ENCODE measurements around the gene FMO2. TPM values are rescaled to one million over a fixed set of nuclear protein-coding genes. Genes with fewer than 3 reads are reported as not detected.
A peak's percentile ranks its signal among the peaks of the same experiment; 100 is the strongest.

The FMO2 gene
- total RNA-seq, 1 donor from 2014 or later, result not detected

DNA sequence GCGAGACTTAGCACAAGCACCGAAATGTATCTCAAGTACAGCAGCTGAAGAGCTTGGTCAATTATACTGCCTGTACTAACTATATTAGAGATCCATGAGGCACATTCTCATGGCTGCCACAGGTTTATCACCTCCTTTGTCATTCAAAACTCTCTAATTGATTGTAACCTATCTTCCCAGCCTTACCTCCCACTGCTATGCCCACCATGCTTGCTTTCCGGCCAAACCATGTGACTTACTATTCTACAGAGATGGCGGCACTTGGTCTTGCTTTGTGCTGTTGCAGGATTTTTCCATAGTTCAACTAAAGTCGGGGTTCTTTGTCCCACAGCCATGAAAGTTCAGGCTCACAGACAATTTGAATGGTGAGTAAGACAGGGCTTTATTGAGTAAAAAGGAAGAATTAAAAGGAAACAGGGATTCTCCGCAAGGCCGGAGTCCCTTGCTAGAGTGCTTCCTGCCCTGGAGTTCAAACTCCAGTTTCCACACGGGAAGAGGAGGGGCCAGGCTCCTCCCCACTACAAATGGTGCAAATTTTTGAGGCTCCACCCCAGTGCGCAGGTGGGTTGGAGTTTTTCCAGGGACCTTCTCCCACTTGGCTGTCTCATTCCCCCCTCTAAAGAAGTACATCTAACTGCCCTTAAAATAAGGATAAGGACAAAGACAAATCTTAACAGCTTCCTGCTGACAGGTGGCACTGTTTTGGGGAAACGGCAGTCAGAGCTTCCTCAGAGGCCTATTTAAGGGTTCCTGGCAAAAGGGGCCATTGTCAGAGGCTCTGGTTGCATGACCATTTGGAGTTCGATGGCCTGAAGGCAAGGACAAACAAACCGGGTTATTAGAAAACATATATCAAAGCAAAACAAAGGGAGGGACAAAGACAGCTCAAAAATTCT, 28.7 kb downstream of the FMO2 start:
- no peak overlapping the region for H2AFZ ChIP-seq (ENCODE audit: low read depth, low read length)
- H3K9ac ChIP-seq (ENCODE audit: low read length), result no peak overlapping the region
- no peak overlapping the region for H3K4me2 ChIP-seq (ENCODE audit: low read length)
- DNase-seq (ENCODE audit: low read depth) (no peak), FAIRE-seq (no peak)
- no peaks in the 10 kb centered on the region for H3K9me3 ChIP-seq (ENCODE audit: insufficient read depth, low read depth, low read length)
- no peaks in the 10 kb centered on the region for H3K79me2 ChIP-seq (ENCODE audit: insufficient read depth, low read length)
- peaks cover 3% of the 10 kb centered on the region for H3K27me3 ChIP-seq (ENCODE audit: insufficient read depth, low read length)
- Mint-ChIP-seq H3K4me1 (ENCODE audit: low read depth, unreplicated experiment) (peaks cover 13% of the 10 kb centered on the region), H3K27ac (ENCODE audit: unreplicated experiment) (no peak overlapping the region), H3K9me3 (ENCODE audit: unreplicated experiment) (no peaks in the 10 kb centered on the region), H3K4me3 (ENCODE audit: unreplicated experiment) (no peak overlapping the region), H3K27me3 (ENCODE audit: low read depth, unreplicated experiment) (no peaks in the 10 kb centered on the region), H3K36me3 (ENCODE audit: low read depth, unreplicated experiment) (no peaks in the 10 kb centered on the region)
- H3K27ac ChIP-seq (ENCODE audit: low read depth, low read length), result no peak overlapping the region
- no peaks in the 10 kb centered on the region for H3K36me3 ChIP-seq (ENCODE audit: insufficient read depth, low read length)
- H3K4me3 ChIP-seq (ENCODE audit: insufficient read depth, low read depth, low read length), result no peak overlapping the region
- peaks cover 5% of the 10 kb centered on the region for H3K4me1 ChIP-seq (ENCODE audit: insufficient read depth, low read length)
- H4K20me1 ChIP-seq (ENCODE audit: insufficient read depth, low read length), result no peaks in the 10 kb centered on the region
- no peak for TF ChIP-seq EZH2 (IDR thresholded peaks at IDR 0.05; ENCODE audit: insufficient read depth, low read length)
- TF ChIP-seq, protein P1, sequence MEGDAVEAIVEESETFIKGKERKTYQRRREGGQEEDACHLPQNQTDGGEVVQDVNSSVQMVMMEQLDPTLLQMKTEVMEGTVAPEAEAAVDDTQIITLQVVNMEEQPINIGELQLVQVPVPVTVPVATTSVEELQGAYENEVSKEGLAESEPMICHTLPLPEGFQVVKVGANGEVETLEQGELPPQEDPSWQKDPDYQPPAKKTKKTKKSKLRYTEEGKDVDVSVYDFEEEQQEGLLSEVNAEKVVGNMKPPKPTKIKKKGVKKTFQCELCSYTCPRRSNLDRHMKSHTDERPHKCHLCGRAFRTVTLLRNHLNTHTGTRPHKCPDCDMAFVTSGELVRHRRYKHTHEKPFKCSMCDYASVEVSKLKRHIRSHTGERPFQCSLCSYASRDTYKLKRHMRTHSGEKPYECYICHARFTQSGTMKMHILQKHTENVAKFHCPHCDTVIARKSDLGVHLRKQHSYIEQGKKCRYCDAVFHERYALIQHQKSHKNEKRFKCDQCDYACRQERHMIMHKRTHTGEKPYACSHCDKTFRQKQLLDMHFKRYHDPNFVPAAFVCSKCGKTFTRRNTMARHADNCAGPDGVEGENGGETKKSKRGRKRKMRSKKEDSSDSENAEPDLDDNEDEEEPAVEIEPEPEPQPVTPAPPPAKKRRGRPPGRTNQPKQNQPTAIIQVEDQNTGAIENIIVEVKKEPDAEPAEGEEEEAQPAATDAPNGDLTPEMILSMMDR (IDR thresholded peaks at IDR 0.05; ENCODE audit: insufficient read depth, low read depth, low read length), result no peak

DNA sequence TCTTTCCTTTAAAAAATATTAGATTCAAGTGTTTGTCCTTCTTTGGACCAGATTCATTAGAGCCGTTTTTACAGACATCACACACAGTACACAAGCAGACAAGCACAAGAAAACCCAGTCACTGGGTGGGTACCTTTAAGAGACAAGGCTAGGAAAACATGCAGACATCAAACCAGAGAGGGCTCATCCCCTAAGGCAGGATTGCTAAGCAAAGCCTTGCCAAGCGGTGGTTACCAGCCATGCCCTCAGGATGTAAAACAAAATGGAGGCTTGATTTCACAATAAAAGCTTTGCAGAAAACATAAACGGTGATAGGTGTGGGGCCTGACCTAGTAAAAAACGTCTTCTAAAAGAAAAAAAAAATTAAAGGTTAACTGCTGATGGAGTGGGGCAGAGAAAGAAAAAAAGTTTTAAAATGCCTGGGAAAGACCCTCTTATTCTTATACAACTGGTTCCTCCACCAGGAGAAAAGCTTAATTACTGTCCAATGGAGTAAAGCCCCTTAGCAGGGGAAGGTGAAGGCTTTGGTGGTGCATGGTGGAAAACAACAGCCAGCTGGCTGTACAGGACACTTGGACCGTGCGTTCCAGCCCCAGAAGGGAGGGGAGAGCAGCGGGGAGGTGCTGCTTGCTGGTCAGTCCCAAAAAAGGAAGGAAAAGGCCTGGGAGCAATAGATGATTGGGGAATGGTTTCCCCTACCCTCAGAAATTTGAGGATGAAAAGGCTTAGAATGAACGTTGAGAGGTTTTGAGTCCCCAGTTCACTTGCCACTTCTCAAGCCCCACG, 32.8 kb downstream of the FMO2 start:
- Histone ChIP-seq H3K4me3 (ENCODE audit: insufficient read depth, low read depth, low read length) (no peak overlapping the region), H3K4me1 (ENCODE audit: insufficient read depth, low read length) (peaks cover 30% of the 10 kb centered on the region), H2AFZ (ENCODE audit: low read depth, low read length) (no peak overlapping the region), H3K9me3 (ENCODE audit: insufficient read depth, low read depth, low read length) (no peaks in the 10 kb centered on the region), H3K4me2 (ENCODE audit: low read length) (no peak overlapping the region), H3K9ac (ENCODE audit: low read length) (no peak overlapping the region), H3K79me2 (ENCODE audit: insufficient read depth, low read length) (no peaks in the 10 kb centered on the region), H4K20me1 (ENCODE audit: insufficient read depth, low read length) (no peaks in the 10 kb centered on the region), H3K36me3 (ENCODE audit: insufficient read depth, low read length) (no peaks in the 10 kb centered on the region), H3K27me3 (ENCODE audit: insufficient read depth, low read length) (peaks cover 3% of the 10 kb centered on the region), H3K27ac (ENCODE audit: low read depth, low read length) (no peak overlapping the region)
- FAIRE-seq (no peak), DNase-seq (ENCODE audit: low read depth) (no peak)
- no peaks in the 10 kb centered on the region for H3K9me3 Mint-ChIP-seq (ENCODE audit: unreplicated experiment)
- peak overlapping the region; percentile 99 for H3K27ac Mint-ChIP-seq (ENCODE audit: unreplicated experiment)
- no peak for TF ChIP-seq EZH2 (IDR thresholded peaks at IDR 0.05; ENCODE audit: insufficient read depth, low read length)
- TF ChIP-seq, protein P1 (IDR thresholded peaks at IDR 0.05; ENCODE audit: insufficient read depth, low read depth, low read length), result no peak
- H3K36me3 Mint-ChIP-seq (ENCODE audit: low read depth, unreplicated experiment), result no peaks in the 10 kb centered on the region
- peaks cover 36% of the 10 kb centered on the region for H3K4me1 Mint-ChIP-seq (ENCODE audit: low read depth, unreplicated experiment)
- H3K27me3 Mint-ChIP-seq (ENCODE audit: low read depth, unreplicated experiment), result no peaks in the 10 kb centered on the region
- H3K4me3 Mint-ChIP-seq (ENCODE audit: unreplicated experiment), result no peak overlapping the region
